Measurements from ENCODE around the gene SLC16A5.
"Not testable (repeated sequence)": the region's sequence is repeated elsewhere in the genome, so short reads cannot be mapped to it uniquely, and the experiment has no call there.

SLC16A5 gene

GRCh38 chr17:75135452-75135851, 47.7 kb downstream of the SLC16A5 start:
- no peak overlapping the region for H3K4me3 ChIP-seq (replicated peaks; ENCODE audit: low read depth, low read length)
- TF ChIP-seq CTCF (IDR thresholded peaks at IDR 0.05; ENCODE audit: insufficient read depth, low read length, poor library complexity, severe bottlenecking), result no peak
- H3K36me3 ChIP-seq (ENCODE audit: control insufficient read depth, insufficient read depth, low read length), result peaks cover 7% of the 10 kb centered on the region
- no peaks in the 10 kb centered on the region for H3K27me3 ChIP-seq (replicated peaks; ENCODE audit: control insufficient read depth, insufficient read depth, low read length)
- no peak for DNase-seq (ENCODE audit: extremely low read depth, insufficient read length)

- TF ChIP-seq CTCF (IDR thresholded peaks at IDR 0.05; ENCODE audit: insufficient read depth, low read length, poor library complexity, severe bottlenecking), result no peak
- H3K36me3 ChIP-seq (ENCODE audit: control insufficient read depth, insufficient read depth, low read length), result peaks cover 7% of the 10 kb centered on the region
- H3K4me3 ChIP-seq (replicated peaks; ENCODE audit: low read depth, low read length), result no peak overlapping the region
- no peak for DNase-seq (ENCODE audit: extremely low read depth, insufficient read length)
- no peaks in the 10 kb centered on the region for H3K27me3 ChIP-seq (replicated peaks; ENCODE audit: control insufficient read depth, insufficient read depth, low read length)
Measured at GRCh38 chr17:75135946-75136345, 48.2 kb downstream of the SLC16A5 start.

- DNase-seq (ENCODE audit: extremely low read depth, insufficient read length); H3K27me3 ChIP-seq (replicated peaks; ENCODE audit: control insufficient read depth, insufficient read depth, low read length); H3K36me3 ChIP-seq (ENCODE audit: control insufficient read depth, insufficient read depth, low read length); H3K4me3 ChIP-seq (replicated peaks; ENCODE audit: low read depth, low read length): not testable (repeated sequence)
Measured at GRCh38 chr17:75137762-75138161, 50.0 kb downstream of the SLC16A5 start.

- TF ChIP-seq CTCF (IDR thresholded peaks at IDR 0.05; ENCODE audit: insufficient read depth, low read length, poor library complexity, severe bottlenecking), result no peak
- DNase-seq (ENCODE audit: extremely low read depth, insufficient read length), result no peak
- no peak overlapping the region for H3K4me3 ChIP-seq (replicated peaks; ENCODE audit: low read depth, low read length)
- H3K36me3 ChIP-seq (ENCODE audit: control insufficient read depth, insufficient read depth, low read length), result peaks cover 7% of the 10 kb centered on the region
- H3K27me3 ChIP-seq (replicated peaks; ENCODE audit: control insufficient read depth, insufficient read depth, low read length), result no peaks in the 10 kb centered on the region
Measured at GRCh38 chr17:75138519-75138918, 50.8 kb downstream of the SLC16A5 start.

GRCh38 chr17:75142236-75142971, 54.6 kb downstream of the SLC16A5 start:
- no peak overlapping the region for H3K4me3 ChIP-seq (replicated peaks; ENCODE audit: low read depth, low read length)
- TF ChIP-seq CTCF (IDR thresholded peaks at IDR 0.05; ENCODE audit: insufficient read depth, low read length, poor library complexity, severe bottlenecking), result no peak

GRCh38 chr17:75144816-75145512, 57.2 kb downstream of the SLC16A5 start:
- no peak overlapping the region for H3K4me3 ChIP-seq (replicated peaks; ENCODE audit: low read depth, low read length)
- DNase-seq (ENCODE audit: extremely low read depth, insufficient read length), result no peak
- H3K36me3 ChIP-seq (ENCODE audit: control insufficient read depth, insufficient read depth, low read length), result peaks cover 21% of the 10 kb centered on the region
- no peak for TF ChIP-seq CTCF (IDR thresholded peaks at IDR 0.05; ENCODE audit: insufficient read depth, low read length, poor library complexity, severe bottlenecking)
- no peaks in the 10 kb centered on the region for H3K27me3 ChIP-seq (replicated peaks; ENCODE audit: control insufficient read depth, insufficient read depth, low read length)

More at GRCh38 chr17:75142236-75142971, 54.6 kb downstream of the SLC16A5 start:
- DNase-seq (ENCODE audit: extremely low read depth, insufficient read length), result no peak
- peaks cover 18% of the 10 kb centered on the region for H3K36me3 ChIP-seq (ENCODE audit: control insufficient read depth, insufficient read depth, low read length)
- no peaks in the 10 kb centered on the region for H3K27me3 ChIP-seq (replicated peaks; ENCODE audit: control insufficient read depth, insufficient read depth, low read length)
